Measurements from ENCODE around the gene YWHAG.
A peak's percentile ranks its signal among the peaks of the same experiment; 100 is the strongest.

Gene YWHAG

DNA sequence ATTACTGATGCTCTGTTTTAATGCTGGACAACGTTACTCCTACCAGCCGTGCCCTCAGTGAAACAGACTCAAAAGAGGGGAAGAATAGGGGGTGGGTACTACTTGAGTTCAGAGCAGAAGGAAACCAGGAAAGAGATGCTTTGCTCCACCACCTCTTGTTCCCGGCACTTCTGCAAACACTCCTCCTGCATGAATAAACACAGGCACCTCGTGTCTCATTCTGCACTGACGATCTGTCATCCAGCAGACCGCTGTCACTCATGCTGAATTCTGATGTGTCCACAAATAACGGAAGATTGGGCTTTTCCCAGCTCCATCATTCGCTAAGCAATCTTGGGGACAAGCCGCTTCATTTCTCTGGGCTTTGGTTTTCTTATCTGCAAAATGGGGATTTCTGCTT lies 26.7 kb downstream of the YWHAG start:
- no peak for DNase-seq (ENCODE audit: extremely low read depth, low read depth)
- TF ChIP-seq, protein P1, sequence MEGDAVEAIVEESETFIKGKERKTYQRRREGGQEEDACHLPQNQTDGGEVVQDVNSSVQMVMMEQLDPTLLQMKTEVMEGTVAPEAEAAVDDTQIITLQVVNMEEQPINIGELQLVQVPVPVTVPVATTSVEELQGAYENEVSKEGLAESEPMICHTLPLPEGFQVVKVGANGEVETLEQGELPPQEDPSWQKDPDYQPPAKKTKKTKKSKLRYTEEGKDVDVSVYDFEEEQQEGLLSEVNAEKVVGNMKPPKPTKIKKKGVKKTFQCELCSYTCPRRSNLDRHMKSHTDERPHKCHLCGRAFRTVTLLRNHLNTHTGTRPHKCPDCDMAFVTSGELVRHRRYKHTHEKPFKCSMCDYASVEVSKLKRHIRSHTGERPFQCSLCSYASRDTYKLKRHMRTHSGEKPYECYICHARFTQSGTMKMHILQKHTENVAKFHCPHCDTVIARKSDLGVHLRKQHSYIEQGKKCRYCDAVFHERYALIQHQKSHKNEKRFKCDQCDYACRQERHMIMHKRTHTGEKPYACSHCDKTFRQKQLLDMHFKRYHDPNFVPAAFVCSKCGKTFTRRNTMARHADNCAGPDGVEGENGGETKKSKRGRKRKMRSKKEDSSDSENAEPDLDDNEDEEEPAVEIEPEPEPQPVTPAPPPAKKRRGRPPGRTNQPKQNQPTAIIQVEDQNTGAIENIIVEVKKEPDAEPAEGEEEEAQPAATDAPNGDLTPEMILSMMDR (IDR thresholded peaks at IDR 0.05; ENCODE audit: low read depth, low read length, missing control alignments): no peak
- no peak overlapping the region for H3K4me3 ChIP-seq (replicated peaks; ENCODE audit: low read depth, low read length)

DNA sequence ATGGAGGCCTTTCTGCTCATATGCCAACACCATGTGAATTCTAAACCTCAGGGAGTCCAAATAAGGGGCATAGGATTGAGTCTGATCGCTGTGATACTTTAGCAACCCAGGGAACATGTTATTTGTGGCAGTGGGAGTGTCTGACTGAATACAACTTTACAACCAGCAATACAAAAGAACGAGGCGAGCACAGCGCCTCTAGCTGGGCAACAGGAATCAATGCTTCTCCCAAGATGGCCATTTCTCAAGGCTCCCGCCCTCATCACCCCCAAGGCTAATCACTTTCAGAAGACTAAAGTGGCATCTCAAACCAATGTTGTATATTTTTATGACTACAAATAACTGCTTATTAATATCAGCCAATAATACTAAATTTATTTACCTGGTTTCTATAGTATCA lies 28.1 kb downstream of the YWHAG start:
- no peak for DNase-seq (ENCODE audit: extremely low read depth, low read depth)
- TF ChIP-seq, protein P1 (IDR thresholded peaks at IDR 0.05; ENCODE audit: low read depth, low read length, missing control alignments): peak; percentile 7
- no peak overlapping the region for H3K4me3 ChIP-seq (replicated peaks; ENCODE audit: low read depth, low read length)

DNA sequence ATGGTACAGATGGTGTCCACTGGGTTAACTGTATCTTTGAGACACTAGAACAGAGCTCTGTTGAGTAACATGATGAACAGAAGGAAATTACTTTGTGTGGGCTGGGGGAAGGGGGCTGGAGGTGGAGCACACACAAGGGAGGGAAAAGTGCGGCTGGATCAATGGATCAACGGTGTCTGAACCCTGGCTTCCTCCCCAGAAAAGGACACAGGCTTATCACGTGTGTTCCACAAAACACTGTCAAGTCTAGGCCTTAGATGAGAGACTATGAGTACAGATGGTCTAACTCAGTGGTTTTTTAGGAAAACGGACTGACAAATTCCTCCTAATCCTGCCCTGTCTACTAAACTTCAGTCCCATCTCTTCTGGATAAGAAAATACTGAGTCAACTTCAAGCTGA lies 28.5 kb downstream of the YWHAG start:
- no peak for DNase-seq (ENCODE audit: extremely low read depth, low read depth)
- H3K4me3 ChIP-seq (replicated peaks; ENCODE audit: low read depth, low read length): no peak overlapping the region
- TF ChIP-seq, protein P1 (IDR thresholded peaks at IDR 0.05; ENCODE audit: low read depth, low read length, missing control alignments): no peak

DNA sequence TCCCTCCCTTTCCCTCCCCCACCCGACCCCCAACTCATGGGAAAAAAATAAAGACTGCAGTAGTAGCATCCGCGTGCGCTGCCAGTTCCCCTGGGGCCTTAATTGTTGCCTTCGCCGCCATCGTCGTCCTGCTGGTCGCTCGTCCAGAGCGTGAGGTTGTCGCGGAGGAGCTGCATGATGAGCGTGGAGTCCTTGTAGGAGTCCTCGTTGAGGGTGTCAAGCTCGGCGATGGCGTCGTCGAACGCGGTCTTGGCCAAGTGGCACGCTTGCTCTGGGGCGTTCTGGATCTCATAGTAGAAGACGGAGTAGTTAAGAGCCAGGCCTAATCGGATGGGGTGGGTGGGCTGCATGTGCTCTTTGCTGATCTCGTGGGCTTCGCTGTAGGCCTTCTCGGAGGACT lies 29.3 kb downstream of the YWHAG start:
- DNase-seq (ENCODE audit: extremely low read depth, low read depth): no peak

DNA sequence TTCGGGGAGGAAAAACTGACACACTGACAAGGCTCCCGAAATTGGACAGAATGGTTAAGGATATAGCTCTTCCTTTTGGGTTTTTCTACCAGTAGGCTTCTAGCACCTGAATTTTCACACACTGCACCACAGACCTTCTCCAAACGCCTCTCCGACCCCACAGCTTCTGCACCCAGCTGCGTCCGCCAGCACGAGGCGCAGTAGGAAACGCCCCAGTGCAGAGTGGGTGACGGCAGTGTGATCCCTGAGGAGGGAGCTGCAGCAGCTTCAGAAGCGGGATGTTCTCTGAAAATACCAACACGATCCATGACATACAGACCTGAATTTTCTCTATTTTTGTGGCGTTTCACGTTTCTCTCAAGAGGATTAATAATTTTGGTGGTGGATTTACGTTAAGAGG lies 30.4 kb downstream of the YWHAG start:
- H3K4me3 ChIP-seq (replicated peaks; ENCODE audit: low read depth, low read length): no peak overlapping the region
- TF ChIP-seq, protein P1 (IDR thresholded peaks at IDR 0.05; ENCODE audit: low read depth, low read length, missing control alignments): no peak
- no peak for DNase-seq (ENCODE audit: extremely low read depth, low read depth)

More for the DNA sequence above, 29.3 kb downstream of the YWHAG start:
- no peak overlapping the region for H3K4me3 ChIP-seq (replicated peaks; ENCODE audit: low read depth, low read length)
- TF ChIP-seq, protein P1 (IDR thresholded peaks at IDR 0.05; ENCODE audit: low read depth, low read length, missing control alignments): no peak

DNA sequence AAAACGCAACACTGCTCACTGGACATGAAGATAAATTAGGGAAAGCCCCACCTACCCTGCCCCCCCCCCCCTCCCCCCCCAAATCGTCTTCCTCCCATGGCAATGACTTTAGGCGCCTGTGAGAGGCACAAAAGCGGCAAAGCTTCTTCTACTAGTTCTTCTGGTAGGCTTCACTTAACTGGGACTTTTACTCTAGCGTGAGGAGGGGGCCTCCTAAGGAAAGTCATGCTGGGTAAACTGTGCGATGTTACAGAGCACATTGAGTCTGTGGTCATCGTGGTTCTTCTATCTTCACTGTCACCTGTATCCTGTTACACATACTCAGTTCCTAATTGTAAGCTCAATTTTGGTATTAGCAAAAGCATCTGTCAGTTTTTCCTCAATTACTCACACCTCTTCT lies 31.2 kb downstream of the YWHAG start:
- TF ChIP-seq, protein P1 (IDR thresholded peaks at IDR 0.05; ENCODE audit: low read depth, low read length, missing control alignments): no peak
- H3K4me3 ChIP-seq (replicated peaks; ENCODE audit: low read depth, low read length): no peak overlapping the region
- no peak for DNase-seq (ENCODE audit: extremely low read depth, low read depth)

DNA sequence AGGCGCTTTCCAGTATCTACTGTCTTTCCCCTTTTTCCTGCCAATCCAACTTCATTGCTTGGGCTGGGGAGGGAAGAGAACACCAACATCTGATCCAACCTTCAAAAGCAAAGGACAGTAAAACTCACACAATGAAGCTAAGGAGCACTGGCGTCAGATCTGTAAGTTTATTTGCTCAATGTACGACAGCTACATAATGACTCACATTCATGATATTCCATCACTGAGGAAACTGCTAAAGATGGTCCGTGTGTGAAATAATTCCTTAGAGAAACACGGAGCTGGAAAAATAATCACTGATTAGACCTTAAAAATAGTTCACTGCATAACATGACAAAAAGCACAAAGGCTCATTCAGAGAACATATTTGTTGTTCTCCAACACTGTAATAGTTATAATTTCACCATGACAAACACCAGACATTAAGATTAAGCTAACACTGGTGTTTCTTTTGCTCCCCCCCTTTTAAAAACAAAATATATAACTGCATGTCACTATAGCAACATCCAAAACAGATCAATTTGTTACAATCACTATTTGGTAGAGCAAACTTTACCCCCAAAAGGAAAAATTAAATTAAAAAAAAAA lies 32.1 kb downstream of the YWHAG start:
- TF ChIP-seq, protein P1 (IDR thresholded peaks at IDR 0.05; ENCODE audit: low read depth, low read length, missing control alignments): no peak
- no peak for DNase-seq (ENCODE audit: extremely low read depth, low read depth)
- no peak overlapping the region for H3K4me3 ChIP-seq (replicated peaks; ENCODE audit: low read depth, low read length)

Measured in HFF-Myc (cell line).